ENCODE measurements around the gene RAB6B.

Gene RAB6B

DNA sequence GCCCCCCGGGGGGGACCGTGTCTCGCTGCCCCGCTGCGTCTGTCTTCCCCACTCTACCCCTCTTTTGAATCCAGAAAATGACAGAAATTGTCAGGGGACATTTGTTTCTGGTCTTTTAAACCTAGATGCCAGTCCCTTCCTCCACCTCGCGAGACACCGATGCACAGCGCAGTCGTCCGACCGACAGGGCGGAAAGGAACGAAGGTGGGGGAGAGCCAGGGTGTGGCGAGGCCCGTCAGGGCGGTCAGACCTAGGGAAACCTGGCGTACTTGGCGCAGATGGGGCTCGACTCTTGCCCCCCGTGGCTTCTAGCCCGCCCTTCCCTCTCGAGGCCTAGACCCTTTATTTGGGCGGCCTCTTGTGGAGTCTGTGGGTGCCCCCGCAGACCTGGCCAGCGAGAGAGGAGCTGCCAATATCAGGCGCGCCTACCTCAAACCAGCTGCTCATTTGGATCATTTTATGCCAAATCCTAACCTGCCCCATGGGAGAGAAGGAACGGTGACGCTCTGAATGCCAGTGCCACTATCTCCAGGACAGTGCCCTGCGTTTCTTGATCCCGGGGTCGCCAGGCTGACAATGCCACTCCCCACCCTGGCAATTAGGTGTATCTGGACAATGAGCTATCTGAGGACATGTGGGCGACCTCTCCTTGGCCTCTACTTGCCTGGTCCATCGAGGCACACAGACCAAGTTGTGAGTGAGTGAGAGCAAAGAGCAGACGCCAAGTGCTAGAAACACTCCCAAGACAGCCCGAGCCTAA lies 500 bp upstream of the RAB6B start:
- no peak for DNase-seq (ENCODE audit: low read depth in 2 of 2, low spot score in 1 of 2)

DNA sequence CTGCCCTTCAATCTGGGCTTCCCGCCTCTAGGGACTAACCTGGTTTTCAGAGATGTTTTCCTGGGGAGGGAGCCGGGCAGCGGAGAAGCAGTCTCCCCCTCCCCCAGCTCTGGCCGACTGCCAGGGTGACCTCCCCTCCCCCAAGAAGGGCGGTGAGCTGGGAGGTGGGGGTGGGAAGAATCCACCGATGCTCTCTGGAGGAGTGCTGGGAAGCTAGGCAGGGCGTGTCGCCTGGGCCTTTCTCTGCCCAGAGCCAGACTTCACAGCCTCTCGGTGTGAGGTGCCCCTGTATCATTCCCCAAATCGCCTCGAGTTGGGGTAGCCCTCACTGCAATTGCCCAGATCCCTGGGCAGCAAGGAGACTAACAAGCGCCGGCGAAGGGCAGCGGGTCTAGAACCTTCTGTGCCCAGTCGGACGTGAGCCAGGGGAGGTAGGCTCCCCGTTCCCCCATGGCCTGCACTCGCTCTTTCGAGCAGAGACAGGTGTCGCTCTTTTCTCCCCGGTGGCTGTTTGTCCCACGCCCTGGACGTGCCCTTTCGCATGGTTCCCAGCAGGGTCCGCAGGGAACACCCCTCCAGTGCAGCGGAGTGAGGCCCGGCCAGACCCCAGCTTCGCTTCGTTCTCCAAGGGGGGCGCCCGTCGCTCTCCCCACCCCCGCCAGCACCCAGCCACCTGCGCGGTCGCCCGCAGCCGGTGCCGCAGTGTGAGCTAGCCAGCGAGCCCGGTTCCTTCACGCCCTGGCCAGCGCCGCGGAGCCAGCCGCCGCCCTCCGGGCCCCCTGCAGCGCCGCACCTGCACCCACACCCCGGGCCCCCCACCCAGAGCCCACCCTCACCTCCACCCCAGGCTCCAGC lies 1.1 kb downstream of the RAB6B start:
- no peak for DNase-seq (ENCODE audit: low read depth in 2 of 2, low spot score in 1 of 2)

DNA sequence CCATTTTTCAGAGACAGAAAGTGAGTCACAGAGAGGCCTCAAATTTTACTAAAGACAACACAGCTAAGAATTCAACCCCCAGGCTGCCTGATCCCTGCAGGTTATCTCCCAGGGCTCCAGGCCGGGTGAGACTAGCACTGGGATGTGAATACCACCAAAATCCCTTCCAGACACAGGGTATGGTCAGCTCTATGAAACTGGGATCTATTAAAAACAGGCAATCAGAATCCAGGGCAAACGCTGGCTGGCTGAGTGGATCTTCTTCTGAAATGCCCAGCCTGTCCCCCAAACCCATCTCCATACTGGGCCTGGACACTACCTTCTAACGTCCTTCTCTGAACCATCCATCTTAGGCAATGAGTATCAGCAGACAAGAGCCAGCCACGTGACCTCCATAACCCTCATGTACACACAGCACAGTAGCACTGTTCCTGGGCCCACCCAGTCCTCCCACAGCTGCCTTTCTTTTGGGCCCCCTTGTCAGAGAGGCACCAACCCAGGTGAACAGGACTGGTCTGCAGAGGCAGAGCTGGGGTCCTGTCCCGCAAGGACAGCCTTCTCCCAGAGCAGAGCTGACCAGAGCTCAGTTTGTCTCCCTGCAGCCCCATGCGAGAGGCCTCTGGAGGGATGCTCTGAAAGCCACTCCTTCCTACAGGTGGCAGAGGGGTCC lies 1.9 kb downstream of the RAB6B start:
- DNase-seq (ENCODE audit: low read depth in 2 of 2, low spot score in 1 of 2), result no peak

DNA sequence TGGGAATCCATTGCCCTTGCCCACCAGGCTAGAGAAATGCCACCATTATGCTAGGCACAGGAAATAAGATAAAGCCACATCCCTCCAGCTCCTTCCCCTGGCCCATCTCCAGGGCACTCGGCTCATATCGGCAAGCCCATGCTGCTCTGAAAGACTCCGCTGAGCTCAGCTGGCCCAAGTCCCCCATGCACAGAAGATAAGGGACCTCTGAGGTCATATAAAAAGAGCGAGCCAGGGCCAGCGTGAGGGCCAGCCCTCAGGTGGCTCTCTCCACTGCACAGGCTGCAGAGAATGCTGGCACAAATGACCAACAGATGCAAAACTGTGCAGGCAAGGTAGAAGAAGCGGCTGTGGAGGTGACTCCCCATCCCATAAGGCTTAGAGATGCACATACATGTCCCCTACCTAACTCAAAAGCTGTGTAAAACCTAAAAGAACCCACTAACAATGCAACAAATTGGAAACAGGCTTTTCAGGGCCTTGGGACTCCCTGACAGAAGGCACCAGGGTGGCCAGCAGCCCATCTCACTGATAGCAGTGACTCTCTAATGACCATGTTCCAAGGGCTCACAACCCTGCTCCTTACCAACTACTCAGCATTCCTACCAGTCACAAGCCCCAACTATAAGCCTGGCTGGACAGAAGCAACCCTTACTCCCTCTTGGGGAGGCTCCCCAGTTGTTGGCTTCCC lies 3.0 kb downstream of the RAB6B start:
- no peak for DNase-seq (ENCODE audit: low read depth in 2 of 2, low spot score in 1 of 2)

DNA sequence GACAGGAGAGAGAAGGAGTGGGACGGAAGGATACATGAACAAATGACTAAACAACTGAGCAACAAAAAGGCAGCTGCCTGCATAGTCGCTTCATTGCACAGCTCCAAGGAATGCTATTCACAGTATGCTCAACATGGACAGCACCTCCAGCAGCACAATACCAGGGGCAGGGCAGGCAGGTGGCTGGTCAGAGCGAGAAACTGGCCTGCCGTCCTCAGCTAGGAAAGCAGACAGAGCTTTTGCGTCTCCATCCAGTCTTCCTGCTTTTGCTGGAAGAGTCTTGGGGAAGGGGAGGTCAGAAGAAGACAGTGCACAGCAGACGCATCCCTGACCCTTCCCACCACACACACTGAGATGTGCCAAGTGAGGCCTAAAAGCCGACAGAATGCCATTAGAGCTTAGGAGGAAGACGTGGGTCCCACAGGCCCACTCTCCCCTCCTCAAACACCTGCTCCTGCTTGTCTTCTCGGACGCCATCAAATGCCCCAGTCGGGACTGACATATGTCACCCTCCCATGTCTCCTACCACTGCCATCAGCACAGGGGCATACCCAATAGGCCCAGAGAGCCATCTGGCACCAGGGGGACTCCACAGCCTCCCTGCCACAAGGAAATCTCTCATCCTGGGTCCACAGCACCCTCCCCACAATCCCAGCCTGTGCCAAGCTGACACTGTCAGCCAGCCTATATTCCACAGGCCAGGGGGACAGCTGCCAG lies 3.9 kb downstream of the RAB6B start:
- DNase-seq (ENCODE audit: low read depth in 2 of 2, low spot score in 1 of 2), result no peak

DNA sequence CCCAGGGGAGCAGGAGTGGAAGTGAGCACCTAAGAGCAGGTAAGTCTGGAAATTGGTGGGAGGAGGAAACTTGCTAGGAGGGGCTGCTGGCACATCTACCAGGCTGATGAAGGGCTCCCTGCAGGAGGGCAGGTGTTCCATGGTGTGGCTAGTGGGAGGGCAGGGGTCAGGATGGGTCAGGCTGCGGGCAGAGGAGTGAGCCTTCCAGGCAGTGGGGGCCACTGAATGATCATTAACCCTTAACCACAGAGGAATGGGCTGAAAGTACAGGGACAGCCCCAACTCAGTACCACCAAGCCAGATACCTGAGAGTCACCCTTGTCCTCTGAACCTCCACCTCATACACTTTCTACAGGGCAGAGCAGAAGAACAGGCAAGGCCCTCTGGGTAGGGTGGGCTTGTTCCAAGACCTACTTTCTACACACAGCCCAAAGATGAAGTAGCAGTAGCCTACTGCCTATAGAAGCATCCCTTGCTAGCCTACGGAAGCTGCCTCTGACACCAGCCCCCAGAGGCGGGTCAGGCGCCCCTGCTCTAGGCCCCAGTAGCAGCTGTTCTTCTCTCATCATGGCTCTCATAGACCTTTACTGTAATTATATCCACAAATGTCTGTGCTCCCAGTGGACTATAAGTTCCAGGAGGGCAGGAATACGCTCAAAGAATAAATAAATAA lies 4.6 kb downstream of the RAB6B start:
- no peak for DNase-seq (ENCODE audit: low read depth in 2 of 2, low spot score in 1 of 2)

DNA sequence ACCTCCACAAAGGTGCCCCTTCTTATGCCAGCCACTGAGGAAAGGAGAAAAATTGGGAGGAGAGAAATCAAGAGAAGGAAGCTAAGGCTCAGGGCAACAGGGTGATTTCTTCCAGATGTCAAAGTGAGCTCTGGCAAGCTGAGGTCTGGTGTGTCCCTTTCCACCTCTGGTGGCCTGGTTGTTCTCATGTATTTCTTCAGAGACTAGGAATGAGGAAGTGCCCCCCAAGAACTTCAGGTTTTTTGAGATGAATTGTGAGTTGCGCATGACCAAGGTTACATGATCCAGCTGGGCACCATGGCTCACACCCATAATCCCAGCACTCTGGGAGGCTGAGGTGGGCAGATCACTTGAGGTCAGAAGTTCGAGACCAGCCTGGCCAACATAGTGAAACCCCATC lies 5.6 kb downstream of the RAB6B start:
- no peak for DNase-seq (ENCODE audit: low read depth in 2 of 2, low spot score in 1 of 2)

DNA sequence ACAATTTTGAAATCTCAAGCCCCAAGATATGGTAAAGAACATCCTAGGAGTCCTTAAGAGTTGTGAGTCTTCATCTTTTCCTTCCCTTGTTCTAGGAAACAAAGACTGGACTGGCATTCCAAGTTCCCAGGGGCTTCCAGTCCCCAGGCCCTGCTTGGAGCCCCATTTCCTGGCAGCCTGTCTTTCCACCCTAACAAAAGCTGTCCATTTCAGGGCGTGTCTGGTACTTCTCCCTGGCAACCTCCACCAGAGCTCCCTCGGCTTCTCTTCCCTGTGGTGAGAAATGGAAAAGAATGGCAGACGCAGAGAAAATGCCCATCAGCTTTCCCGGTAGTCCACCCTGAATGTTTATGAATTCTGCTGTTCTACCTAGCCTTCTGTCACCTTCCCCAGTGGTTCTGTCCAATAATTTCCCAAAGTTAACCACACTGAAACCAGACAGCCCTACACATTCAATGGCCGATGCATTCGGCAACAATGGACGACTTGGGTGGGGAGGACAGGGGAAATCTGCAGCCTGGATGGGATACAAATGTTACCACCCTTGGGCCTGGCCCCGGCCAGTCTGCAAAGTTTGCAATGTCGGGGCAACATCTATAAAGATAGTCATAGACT lies 6.8 kb downstream of the RAB6B start:
- no peak for DNase-seq (ENCODE audit: low read depth in 2 of 2, low spot score in 1 of 2)

DNA sequence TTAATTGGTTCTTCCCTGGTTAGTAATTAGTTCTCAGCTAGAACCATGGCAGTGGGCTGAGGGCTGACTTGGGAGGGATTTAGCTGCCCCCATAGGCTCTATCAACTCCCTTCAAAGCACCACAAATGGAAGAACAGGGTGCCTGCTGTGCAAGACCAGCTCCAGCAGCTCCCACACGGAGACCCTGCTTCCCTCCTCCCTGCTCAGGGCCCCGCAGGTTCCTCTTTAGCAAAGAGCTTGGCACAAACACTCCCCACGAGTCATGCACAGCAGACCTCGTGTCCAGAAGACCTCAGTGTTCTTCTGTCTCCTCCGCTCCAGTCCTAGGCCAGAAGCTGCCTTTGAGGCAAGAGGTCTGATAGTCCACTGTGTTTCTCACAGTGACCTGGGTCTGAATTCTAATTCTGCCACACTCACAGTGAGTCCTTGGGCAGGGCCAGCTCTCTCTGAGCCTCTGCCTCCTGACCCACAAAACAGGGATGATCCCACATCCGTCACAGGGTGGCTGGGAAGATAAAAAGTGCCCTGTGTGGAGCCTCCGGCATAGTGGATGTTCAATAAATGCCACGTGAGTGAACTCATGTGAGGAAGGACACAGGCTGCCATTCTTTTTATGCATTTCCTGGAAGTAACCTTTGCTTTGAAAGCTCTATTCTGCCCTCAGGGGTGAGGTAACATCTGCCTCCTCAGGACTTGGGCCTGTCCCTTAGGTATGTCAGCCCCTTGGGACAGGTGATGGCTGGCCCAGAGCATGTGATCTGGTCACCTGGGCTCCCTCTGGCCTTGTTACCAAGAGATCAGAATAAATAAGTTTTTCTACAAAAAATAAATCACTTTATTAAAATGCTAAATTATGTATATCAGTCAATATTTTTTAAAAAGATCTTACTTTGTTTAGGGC lies 7.6 kb downstream of the RAB6B start:
- no peak for DNase-seq (ENCODE audit: low read depth in 2 of 2, low spot score in 1 of 2)

DNA sequence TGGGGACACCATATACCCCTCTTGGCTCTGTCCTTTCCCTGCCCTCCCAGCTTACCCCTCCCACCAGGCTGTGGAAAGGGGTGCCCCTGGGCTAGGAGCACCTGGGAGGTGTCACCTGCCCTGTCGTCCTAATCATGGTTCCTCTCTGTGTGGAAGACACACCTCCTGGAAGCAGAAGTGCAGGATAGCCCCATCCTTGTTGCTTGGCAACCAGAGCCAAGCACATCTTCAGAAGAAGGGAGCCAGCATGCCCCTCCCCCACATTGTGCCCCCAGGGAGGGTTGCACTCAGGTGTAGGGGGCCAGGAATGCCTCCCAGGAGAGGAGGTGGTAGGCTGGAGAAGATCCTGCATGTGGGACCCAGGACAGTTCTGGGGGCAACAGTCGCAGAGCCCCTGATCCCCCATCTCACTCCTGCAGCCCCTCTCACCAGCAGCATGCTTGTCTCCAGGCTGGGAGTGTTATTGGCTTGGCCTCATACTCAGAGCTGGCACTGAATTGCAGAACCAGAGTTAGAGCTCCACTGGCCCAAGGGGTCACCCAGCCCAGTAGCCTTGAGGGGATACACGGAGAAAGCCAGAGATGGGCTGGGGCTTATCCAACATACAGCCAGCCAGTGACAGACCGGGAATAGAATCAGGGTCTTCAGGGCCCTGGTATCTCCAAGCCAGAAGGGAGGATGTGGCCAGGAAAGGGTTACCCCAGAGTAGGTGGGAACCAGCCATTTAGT lies 8.4 kb downstream of the RAB6B start:
- no peak for DNase-seq (ENCODE audit: low read depth in 2 of 2, low spot score in 1 of 2)

DNA sequence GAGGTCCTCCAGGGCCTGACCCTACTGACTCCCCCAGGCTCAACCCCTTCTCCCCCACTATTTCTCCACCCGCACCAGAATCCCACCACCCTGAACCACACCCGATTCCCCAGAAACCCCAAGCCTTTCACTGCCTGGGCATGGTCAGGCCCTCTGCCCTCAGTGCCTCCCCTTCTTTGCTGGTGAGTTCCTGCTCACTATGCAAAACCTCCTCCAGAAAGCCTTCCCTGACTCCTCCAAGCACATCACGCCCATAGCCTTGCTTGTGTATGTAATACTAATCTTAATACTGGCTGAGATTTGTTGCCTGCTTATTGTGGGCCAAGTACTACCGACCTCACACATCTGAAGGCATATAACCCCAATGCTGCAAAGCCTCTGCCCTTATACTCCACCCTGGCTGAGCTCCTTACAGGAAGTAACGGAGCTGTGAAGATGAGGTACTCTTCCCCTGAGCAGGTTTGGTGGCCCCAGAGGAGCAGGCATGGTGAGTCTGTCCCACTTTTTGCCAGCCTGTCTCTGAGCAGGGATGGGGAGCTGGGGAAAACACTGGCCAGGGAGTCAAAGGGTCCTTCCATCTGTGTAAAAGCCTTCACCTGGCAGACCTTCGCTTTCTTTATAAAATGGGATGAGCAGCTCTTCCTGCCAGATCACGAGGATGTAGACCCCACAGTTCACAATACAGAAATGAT lies 9.5 kb downstream of the RAB6B start:
- no peak for DNase-seq (ENCODE audit: low read depth in 2 of 2, low spot score in 1 of 2)

DNA sequence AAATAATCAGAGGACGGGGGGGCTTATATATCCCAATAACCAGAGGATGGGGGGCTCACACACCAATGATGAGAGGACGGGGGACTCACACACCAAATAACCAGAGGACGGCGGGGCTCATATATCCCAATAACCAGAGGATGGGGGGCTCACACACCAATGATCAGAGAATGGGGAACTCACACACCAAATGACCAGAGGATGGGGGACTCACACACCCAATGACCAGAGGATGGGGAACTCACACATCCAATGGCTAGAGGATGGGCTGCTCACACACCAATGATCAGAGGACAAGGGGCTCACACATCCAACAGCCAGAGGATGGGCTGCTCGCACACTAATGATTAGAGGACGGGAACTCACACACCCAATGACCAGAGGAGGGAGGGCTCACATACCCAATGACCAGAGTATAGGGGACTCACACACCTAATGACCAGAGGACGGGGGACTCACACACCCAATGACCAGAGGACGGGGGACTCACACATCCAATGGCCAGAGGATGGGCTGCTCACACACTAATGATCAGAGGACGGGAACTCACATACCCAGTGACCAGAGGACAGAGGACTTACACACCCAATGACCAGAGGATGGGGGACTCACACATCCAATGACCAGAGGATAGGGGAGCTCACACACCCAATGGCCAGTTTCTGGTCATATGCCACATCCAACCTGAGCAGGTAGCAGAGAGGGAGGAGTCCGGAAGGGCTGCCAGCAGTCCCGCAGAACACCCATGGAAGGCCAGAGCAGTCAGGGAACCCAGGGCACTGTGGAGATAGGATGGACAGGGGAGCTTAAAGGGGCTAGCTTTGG lies 10.6 kb downstream of the RAB6B start:
- no peak for DNase-seq (ENCODE audit: low read depth in 2 of 2, low spot score in 1 of 2)

DNA sequence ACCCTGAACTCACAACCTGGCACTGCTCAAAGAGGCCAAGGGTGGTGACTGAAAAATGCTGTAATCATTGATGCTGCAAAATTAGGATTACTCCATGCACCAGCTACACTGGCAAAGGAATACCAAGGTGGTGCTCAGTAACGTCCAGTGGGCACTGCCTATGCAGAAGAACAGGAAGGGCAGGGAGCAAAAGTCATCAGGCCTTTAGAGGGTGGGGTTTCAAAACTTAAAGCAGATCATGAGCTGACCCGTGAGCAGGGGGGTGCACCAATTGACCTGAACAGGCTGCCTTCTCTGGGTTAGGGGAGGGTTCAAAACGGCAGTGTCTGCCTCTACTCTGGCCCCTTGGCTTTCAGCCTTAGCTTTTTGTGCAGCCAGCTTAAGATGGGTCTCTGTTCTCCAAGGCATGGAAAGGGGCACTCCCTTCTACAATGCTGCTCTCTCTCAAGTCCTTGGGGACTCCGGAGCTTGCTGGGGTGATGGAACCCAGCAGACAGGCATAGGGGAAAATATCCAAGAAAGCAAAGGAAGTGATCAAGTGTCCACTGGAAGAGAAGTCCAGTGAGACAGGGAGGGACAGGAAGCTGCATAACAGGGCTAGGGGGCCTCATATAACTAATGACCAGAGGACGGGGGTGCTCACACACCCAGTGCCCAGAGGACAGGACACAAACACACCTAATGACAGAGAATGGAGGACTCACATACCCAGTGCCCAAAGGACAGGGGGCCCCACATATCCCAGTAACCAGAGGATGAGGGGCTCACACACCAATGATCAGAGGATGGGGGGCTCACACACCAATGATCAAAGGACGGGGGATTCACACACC lies 11.4 kb downstream of the RAB6B start:
- no peak for DNase-seq (ENCODE audit: low read depth in 2 of 2, low spot score in 1 of 2)

DNA sequence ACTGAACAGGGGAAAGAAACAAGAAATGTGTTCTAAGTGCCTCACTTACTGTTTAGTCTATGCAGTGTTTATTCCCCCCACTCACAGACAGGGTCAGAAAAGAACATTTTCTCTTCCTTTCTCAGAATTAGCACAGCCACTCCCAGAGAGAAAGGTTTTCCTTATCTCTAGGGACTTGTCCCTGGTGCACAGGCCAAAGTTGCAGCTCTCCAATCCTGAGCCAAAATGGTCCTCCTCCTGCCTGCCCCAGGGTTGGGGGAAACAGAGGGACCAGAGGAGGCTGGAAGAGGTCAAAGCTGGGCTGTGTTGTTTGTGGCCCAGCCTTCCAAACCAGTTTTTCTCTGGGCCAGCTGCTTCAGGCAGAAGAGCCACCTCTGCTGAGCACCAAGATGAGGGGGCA lies 12.0 kb downstream of the RAB6B start:
- no peak for DNase-seq (ENCODE audit: low read depth in 2 of 2, low spot score in 1 of 2)

DNA sequence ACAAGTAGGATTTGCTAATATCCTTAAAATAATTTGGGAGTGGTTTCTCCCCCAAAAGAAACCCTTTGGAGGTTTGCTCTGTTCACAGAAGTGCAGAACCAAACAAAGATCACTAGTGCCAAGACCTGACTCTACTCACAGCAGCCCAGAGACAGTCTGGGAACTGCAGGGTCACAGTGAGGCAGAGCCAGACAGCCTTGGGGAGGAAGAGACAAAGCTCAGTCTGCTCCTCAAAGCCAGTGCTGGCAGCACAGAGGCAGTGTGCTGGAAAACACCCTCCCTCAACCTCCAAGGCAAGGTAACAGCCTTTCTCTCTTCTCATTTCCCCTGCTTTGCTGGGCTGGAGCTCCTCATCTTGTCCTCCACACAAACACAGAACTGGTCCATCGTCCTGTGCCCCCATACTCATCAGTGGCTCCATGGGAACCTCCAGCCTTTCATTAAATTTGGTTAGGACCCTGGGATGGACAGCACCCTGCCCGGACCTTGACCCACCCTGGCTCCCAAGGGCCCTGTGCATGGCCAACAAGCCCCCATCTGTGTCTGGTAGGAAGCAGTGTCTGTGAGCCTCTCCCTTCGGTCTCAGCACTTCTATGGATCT lies 12.6 kb downstream of the RAB6B start:
- no peak for DNase-seq (ENCODE audit: low read depth in 2 of 2, low spot score in 1 of 2)
